Measurements from ENCODE around the gene CD164.
"Not testable (repeated sequence)": the region's sequence is repeated elsewhere in the genome, so short reads cannot be mapped to it uniquely, and the experiment has no call there.

The CD164 gene

DNA sequence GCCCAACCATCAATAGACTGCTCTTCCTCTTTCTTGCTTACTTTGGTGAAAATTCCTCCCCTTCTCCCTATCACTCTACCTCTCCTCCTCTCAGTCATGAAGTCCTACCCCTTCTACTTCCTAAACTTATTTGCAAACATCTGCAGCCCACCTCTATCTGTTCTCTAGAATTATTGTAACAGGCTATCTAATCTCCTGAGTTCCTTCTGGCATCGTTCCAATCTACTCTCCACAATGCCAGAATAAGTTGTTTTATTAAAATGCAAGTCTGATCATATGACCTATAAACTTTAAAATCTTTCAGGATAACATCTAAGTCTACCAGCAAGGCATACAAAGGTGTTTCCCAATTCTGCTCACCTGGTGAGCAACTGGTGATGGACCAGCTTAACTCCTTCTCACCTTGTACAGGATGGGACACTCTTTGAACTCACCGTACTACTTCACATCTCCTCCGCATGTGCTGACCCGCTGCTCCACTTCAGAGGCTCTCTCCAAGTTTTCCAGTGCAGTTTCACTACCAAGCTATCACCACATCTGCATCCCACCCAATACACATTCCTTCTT, 7.9 kb downstream of the CD164 start:
- DNase-seq (ENCODE audit: low spot score): no peak

DNA sequence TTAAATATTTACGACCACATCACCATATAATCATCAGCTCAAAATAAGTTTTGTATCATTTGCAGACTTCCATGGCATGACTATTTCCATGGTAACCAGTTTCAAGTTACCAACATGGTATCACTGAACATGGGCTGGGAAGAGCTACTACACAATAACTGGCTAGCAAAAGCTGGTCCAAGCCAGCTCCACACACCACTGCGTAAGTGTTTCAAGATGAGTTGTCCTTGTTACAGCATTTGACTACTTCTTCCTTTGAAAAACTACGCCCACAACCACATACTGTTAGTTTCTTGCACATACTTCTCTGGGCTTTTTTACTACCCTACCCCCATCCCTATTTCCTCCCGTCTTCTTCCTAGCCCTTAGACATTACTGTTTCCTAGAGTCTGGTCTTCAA, 8.5 kb downstream of the CD164 start:
- peak; percentile 60 for DNase-seq (ENCODE audit: low spot score)

DNA sequence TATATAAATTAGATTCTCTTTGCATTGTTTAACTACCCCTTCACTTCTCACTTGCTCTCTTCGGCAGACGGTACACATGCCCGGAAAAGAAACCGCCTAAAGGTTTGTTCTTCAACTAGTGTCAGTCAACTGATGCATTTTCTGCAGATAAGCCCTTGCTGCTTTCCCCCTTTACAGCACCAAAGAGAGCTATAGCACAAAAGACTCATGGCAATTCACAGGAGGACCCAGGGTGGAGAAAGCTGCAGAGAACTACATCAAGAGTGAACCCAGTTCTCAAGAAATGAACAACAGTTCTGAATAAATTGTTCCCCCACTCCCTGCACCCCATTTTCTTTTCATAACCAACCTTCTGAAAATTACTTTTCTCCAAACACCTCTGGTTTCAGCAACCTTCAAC, 8.9 kb downstream of the CD164 start:
- DNase-seq (ENCODE audit: low spot score): no peak

DNA sequence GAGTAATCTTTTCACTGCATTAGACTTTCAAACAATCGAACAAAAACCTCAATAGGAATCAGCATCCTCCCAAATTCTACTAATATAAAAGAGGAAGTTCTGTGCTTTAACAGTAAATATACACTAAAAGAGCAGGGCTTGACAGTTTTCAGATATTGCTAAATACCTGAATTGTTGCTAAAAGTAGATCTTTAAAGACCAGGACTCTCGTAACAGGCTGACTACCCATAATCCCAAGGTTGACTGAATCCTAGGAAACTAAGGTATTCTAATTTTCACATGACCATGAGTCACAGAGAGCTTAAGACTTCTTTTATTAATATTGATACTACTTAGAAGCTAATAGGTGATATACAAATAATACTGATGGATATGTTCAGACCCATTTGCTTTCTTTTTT, 10.1 kb downstream of the CD164 start:
- peak; percentile 49 for DNase-seq (ENCODE audit: low spot score)

DNA sequence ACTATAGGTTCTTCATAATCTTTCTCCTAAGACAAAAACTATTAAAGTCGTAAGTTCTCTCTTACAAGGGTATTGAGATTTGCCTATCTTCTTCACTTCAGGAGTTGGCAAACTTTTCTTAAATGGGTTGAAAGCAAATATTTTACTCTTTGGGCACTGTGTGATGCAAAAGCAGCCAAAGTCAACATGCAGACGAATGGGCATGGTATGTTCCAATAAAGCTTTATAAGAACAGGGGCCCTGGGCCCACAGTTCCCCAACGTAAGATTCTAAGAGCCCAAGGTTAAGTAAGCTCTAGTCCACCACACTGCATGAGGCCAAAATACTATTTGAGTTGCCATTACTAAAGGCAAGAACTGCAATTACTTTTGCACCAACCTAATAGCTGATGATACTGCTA, 11.5 kb downstream of the CD164 start:
- no peak for DNase-seq (ENCODE audit: low spot score)

DNA sequence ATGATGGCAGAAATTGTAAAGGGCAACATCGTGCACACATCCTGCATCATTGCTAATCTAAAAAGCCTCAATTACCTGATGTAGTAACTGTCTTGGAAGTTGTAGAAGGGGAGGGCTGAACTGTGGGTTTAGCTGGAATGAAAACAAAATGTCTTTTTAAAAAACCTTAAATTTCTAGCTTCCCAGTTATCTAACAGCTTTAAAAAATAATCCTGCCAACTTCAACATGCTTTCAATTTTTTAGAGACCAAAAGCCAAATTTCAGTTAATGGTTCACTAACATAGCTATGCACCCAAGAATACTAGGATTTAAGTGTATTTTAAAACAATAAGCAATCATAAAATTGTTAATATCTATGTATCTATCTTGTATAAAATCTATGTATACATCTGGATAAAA, 11.9 kb downstream of the CD164 start:
- no peak for DNase-seq (ENCODE audit: low spot score)

DNA sequence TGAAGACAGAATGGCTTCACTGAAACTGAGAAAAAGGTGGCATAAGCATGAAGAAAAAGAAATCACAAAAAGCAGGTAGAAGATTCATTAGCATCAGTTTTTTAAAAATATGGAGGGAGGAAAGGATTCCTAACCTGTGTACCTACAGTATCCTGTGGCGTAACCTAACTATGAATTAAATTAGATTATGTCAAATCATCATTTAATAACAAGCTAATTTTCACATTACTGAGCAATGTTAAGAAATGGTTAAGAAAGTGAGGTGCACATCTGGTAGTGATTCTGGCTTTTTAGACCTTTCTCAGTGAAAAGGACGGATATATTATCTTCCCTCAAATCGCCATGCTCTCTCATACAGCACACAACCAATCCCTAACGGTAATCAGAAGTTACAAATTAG, 12.5 kb downstream of the CD164 start:
- DNase-seq (ENCODE audit: low spot score): no peak

DNA sequence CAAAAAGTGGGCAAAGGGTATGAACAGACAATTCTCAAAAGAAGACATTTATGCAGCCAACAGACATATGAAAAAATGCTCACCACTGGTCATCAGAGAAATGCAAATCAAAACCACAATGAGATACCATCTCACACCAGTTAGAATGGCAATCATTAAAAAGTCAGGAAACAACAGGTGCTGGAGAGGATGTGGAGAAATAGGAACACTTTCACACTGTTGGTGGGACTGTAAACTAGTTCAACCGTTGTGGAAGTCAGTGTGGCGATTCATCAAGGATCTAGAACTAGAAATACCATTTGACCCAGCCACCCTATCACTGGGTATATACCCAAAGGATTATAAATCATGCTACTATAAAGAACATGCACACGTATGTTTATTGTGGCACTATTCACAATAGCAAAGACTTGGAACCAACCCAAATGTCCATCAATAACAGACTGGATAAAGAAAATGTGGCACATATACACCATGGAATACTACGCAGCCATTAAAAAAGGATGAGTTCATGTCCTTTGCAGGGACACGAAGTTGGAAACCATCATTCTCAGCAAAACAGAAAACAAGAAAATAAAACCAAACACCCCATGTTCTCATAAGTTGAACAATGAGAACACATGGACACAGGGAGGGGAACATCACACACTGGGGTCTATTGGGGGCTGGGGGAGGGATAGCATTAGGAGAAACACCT, 17.7 kb downstream of the CD164 start:
- not testable (repeated sequence) for DNase-seq (ENCODE audit: low spot score)

DNA sequence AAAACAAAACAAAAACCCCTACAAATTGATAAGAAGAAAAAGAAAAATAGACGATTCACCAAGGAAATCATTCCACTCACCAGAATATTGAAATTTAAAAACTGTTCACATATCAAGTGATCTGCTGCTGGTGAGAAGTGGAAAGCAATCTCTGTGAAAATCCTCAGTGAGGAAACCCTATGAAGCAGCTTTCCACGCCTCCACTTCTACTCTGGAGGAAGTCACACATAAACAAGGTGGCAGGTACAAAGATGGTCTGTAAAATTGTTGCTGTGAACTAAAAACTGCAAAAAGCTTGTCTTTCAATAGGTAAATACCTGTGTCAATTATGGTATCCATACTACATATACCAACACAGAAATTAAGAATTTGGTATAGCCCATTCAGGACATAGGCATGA, 18.5 kb downstream of the CD164 start:
- no peak for DNase-seq (ENCODE audit: low spot score)

DNA sequence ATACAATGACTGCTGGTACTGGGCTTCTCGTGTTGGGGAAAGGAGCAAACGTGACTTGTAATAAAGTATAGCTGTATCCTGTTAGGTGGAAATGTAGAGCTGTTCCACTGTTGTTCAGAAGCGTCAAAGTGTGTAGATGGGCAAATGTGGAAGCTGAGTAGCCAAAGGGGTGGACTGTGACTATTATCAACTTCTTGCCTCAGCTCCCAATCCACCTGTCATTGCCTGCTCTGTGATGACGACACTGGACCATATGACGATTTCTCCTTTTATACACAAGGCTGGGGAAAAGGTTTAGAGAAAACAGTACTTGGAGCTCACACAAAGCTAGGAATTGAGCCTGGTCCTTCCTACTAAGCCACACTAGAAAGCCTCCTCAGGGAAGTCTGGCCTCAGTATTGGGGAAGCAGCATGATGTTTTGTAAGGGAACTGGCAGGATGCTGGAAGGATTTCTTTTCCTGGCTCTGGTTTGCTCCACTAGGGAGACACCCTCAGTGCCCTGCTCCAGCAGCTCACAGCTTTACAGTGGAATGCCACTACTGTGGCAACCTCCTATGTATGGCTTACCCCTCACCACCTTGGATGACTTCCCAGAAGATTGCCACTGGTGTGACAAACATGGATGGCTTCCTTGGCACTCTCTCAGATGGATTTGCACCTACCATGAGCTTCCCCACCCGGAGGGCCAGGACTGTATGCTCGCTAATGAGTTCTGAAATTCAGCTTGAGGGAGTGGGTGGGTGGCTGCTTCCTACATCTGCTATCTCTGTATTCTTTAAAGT, 20.0 kb downstream of the CD164 start:
- no peak for DNase-seq (ENCODE audit: low spot score)

DNA sequence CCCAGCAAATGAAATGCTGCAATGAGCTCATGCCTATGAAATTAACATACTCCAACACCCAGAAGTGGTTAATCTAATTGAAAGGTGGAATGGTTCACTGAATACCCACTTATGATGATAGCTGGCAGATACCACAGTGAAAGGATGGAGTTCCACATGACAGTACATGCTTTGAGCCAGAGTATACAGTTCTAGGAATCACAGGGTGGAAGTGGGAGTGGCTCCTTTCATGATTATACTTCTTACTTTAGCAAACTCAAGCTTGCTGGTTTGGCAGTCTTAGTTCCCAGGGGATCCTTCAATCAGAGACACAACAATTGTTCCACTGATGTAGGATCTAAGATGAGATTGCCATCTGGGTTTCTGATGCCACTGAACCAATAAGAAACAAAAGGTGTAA, 21.5 kb downstream of the CD164 start:
- DNase-seq (ENCODE audit: low spot score): peak; percentile 30

DNA sequence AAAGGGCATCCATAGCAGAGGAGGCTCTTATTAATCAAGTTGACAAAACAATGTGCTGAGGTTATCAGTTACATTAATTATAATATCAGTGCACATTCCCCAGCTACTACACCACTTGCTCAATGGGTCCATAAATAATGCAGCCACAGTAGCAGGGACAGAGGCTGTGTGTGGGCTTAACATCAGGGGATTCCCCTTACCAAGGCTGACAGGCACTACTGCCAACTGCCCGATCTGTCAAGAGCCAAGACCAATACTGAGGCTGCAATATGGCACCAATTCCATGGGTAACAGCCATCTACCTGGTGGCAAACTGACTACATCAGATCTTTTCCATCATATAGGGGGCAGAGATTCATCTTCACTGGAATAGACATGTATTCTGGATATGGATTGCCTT, 22.0 kb downstream of the CD164 start:
- no peak for DNase-seq (ENCODE audit: low spot score)

DNA sequence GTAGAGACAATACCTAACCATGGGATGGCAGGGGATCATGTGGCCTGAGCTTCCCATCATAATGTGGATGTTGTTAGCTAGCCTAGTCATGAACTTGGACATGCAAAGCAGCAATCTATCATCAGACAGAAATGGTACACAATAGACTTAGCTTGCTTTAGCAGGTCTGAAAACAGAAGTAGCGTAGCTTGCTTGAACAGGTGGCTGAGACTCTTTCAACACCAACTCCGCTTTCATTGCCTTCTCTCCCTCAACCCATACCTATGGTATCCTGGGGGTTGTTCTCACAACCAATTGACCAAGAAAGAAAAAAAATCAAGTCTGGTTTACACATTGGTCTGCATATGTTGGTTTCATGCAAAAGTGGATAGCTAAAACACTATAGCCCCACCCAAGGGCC, 23.0 kb downstream of the CD164 start:
- no peak for DNase-seq (ENCODE audit: low spot score)

DNA sequence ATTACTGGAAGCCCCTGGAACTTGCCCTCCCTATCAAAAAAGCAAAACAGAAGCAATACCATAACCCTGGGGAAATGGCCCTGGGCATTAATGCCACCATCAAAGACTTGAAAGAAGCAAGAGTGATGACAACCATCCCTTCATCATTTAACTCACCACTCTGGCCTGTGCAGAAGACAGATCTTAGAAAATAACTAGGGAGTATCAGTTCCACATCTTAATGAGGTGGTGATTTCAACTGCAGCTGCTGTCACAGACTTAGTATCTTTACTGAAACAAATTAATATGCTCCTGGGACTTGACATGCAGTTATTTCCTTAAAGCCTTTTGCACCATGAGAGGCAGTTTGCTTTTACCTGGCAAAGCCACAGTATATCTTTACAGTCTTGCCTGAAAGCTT, 24.1 kb downstream of the CD164 start:
- no peak for DNase-seq (ENCODE audit: low spot score)

DNA sequence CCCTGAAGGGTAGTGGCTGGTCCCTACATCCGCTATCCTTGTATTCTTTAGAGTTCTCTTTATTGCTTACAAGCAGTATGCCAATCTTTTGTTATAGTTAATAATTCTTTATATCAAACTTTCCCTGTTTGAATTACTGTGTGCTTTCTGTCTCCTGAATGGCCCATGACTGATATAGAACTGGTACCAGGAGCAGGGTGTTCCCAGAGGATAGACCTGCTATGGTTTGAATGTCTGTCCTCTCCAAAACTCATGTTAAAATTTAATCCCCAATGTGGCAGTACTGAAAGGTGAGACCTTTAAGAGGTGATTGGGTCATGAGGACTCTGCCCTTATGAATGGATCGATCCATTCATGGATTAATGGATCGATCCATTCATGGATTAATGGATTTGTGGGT, 26.0 kb downstream of the CD164 start:
- DNase-seq (ENCODE audit: low spot score): no peak

DNA sequence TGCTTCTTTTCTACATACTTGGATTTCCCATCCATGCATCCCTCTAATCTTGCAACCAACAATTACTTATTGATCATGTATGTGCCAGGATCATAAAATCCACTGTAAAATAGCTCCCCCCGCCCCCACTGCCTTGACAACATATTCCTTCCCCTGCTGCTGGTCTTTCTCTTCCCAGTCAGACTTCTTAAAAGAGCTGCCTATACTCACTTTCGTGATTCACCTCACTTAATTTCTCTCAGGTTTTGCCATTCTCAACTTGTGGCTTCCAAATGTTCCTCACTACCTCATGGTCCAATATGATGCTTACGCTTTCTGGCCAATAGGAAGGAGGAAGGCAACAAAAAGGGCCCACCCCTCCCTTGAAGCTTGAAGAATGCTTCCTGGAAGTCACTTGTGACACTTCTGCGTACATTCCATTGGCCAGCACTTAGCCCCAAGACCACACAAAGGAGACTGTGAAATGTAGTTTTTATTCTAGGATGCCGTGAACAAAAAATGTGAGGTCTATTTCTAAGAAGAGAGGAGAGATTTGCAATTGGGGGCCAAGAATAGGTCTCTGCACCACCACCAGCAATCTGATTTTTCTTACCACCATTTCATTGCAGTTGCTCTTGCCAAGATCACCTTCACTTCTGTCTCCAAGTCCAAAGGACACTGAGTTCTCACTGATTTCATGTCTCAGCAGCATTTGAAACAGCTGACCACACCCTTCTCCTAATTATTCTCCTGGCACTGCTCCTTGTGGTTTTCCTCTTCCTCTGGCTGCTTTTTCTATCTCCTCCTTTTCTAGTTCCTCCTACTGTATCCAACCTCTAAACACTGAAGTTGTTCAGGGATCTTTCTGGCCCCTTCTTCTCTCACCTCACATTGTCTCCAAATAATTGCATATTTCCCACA, 30.8 kb downstream of the CD164 start:
- DNase-seq (ENCODE audit: low spot score): no peak

DNA sequence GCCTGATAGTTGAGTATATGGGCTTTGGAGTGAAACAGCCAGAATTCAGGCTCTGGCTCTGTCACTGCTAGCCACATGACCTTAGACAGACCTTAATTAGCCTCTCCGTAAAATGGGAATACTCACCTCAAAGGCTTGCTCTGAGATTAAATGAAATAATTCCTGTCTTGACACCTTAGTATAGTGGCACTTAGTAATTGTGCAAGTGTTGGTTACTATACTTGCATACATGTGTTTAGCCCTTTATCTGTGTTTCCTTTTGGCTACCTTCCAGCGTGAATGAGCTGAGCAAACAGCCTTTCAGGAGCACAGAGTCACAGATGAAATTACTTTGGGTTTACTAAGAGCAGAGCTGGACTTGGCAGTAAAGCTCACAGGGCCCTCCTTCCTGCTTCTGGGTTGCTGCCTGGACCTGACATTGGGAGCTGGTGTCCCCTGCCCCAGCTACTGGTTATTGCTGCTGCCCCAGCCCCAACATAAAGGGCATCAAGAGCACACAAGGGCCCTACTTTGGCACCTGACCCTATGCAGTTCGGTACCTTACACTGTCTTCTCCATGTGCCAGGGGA, 32.8 kb downstream of the CD164 start:
- DNase-seq (ENCODE audit: low spot score): peak; percentile 82

DNA sequence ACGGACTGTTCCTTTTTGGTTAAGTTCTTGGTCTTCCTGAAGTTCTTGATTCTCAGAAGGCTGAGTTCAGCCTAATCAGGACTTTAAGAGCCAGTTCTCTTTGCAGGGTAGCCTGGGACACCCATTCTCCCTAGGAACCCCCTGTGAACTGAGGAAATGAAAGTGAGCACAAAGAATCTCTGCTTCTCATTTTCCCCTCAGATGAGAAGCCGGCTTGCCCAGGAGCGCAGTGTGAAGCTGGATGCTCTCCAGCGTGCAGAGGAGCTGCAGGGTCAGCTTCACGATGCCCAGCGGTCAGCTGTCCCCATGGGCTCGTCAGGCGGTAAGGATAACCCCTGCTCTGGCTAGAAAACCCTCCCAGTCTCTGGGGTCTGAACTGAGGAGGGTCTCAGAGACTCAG, 34.0 kb downstream of the CD164 start:
- no peak for DNase-seq (ENCODE audit: low spot score)

DNA sequence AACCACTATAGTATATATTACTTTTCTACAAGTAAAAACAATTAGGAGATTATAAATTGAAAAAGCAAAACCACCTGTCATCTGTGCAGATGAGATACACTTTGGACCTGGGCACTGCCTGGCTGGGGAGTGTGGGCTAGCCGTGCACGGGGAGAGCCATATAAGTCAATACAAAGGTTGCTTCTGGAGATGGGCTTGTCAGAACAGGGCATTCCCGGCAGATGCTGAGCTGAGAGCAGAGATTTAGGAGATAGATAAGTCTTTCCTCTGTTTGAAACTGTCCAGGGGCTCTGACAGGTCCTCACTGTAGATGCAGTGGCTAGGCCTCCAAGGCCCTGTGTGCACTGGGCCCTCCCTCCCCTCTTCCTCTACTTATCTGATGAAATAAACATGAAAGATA, 34.5 kb downstream of the CD164 start:
- no peak for DNase-seq (ENCODE audit: low spot score)

DNA sequence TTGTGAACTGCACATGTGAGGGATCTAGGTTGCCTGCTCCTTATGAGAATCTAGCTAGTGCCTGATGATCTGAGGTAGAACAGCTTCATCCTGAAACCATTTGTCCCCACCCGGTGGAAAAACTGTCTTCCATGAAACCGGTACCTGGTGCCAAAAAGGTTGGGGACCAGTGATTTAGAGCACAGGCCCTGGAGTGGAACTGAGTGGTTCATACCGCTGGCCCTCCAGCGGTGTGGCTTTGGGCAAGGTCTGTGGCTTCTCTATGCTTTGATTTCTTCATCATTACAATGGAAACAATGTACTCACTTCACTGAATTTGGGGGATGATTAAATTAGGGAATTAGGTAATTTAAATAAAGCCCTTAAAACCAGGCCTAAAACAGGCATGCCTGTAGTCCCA, 36.3 kb downstream of the CD164 start:
- DNase-seq (ENCODE audit: low spot score): no peak

DNA sequence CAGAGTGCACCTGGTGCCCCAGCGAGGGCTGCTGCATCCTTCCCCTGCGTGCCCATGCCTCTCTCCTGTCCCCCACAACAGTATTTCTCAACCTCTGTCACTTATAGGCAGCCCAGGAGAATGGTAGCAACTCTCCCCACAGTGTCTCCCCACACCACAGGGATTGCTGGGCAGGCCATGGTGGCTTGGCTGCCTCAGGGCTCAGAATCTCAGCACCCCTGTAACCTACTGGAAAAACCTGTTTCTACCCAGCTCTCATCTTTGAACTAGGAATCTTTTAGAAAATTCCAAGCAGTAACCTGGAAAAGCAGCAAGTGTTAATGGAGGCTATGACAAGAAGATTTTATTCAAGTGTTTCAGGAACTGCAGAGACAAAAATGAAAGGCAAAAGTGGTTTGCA, 38.0 kb downstream of the CD164 start:
- DNase-seq (ENCODE audit: low spot score): no peak

DNA sequence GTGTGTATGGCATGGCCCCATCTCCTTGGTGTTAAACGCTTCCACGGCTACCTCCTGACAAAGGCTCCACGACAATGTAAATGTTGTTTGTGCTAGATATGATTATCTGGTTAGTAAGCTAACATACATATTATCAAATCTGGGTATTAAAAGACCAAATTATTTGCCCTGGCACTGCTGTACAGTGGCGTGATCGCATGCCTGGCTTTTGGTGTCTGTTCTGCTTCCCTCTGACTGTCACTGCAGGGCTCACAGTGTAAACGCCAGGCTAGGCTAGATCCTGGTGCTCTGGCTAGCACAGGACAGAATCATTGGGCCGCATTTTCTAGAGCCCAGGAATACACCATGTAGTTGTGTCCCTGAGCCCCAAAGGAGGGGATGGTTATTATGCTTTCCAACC, 38.7 kb downstream of the CD164 start:
- no peak for DNase-seq (ENCODE audit: low spot score)

Data from kidney tubule cell (primary cell).